A673 (cell line): ENCODE results near the gene CHD9. TPM values are rescaled to one million over a fixed set of nuclear protein-coding genes. Genes with fewer than 3 reads are reported as not detected.
"Not testable (repeated sequence)": the region's sequence is repeated elsewhere in the genome, so short reads cannot be mapped to it uniquely, and the experiment has no call there.

Experiments used
- BruUV-seq: library from RNA; stranded (reverse); fragments of 400-500 nt; replicated peaks from 2 replicates; lab custom pipeline; 2021; lab: Mats Ljungman, UMichigan
- CTCF ChIA-PET: fragments of 300-600 bp; sonication (Branson Sonifier 250); formaldehyde crosslinking; loops from one replicate; lab custom pipeline; 2022; ENCODE audit warnings: antibody characterized with exemption; lab: Charles Lee
- POLR2A ChIA-PET: fragments of 300-600 bp; sonication (Branson Sonifier 250); formaldehyde crosslinking; loops from one replicate; lab custom pipeline; 2022; ENCODE audit warnings: antibody characterized with exemption; ENCODE audit not compliant: low non-redundant PET; lab: Charles Lee
- DNase-seq: peaks from one replicate; pipeline ENCODE4 v3.0.0-alpha.2; 2015; ENCODE audit warnings: low spot score
- H3K27ac ChIP-seq: fragments of 200-600 bp; sonication (generic); 2 replicates; pipeline ENCODE4 v1.5.1; 2016; ENCODE audit warnings: mixed run types, low read depth, mild to moderate bottlenecking, mixed read lengths, antibody characterized with exemption, low read length; ENCODE audit not compliant: poor library complexity, severe bottlenecking
- H3K27me3 ChIP-seq: fragments of 200-600 bp; sonication (generic); replicated peaks from 2 replicates; pipeline ENCODE4 v1.6.1; 2017; ENCODE audit warnings: mixed run types, low read depth, mild to moderate bottlenecking, mixed read lengths, antibody characterized with exemption, low read length; ENCODE audit not compliant: insufficient read depth, poor library complexity
- H3K36me3 ChIP-seq: fragments of 200-600 bp; sonication (generic); 2 replicates; pipeline ENCODE4 v1.6.1; 2016; ENCODE audit warnings: mixed run types, mild to moderate bottlenecking, mixed read lengths, antibody characterized with exemption, low read length; ENCODE audit not compliant: insufficient read depth, poor library complexity, severe bottlenecking
- H3K4me1 ChIP-seq: fragments of 200-600 bp; sonication (generic); 2 replicates; pipeline ENCODE4 v1.6.1; 2017; ENCODE audit warnings: mixed run types, mild to moderate bottlenecking, mixed read lengths, antibody characterized with exemption, low read length; ENCODE audit not compliant: insufficient read depth, poor library complexity, severe bottlenecking
- H3K4me3 ChIP-seq: fragments of 200-600 bp; sonication (generic); 2 replicates; pipeline ENCODE4 v1.5.1; 2016; ENCODE audit warnings: low read depth, mixed run types, mild to moderate bottlenecking, mixed read lengths, low read length; ENCODE audit not compliant: poor library complexity, severe bottlenecking
- H3K9me3 ChIP-seq: fragments of 200-600 bp; sonication (generic); 2 replicates; pipeline ENCODE4 v1.6.1; 2016; ENCODE audit warnings: mixed run types, low read depth, mild to moderate bottlenecking, mixed read lengths, antibody characterized with exemption, low read length; ENCODE audit not compliant: poor library complexity, severe bottlenecking
- EZH2 ChIP-seq: fragments of 200-600 bp; sonication (generic); IDR thresholded peaks from 2 replicates; pipeline ENCODE4 v1.6.1; 2017; ENCODE audit warnings: borderline replicate concordance, low read depth, mild to moderate bottlenecking, mixed read lengths, antibody characterized with exemption, low read length; ENCODE audit not compliant: poor library complexity, severe bottlenecking
- intact Hi-C: fragments of 100-400 bp; cut with micrococcal nuclease; formaldehyde crosslinking; loops from one replicate; pipeline ENCODE4 v1.10.0; 2022; ENCODE audit not compliant: unreplicated experiment
- total RNA-seq: library from RNA; stranded (reverse); gene quantifications from 2 replicates; pipeline ENCODE4 v1.2.3, GENCODE V29; 2021
- TF ChIP-seq, protein P1 (sequence below): fragments of 300-800, 200-600 bp; sonication (generic); conservative IDR thresholded peaks from 2 replicates; pipeline ENCODE4 v1.5.1; 2017; ENCODE audit warnings: low read depth, mild to moderate bottlenecking, antibody characterized with exemption, low read length, moderate library complexity, mixed read lengths

The CHD9 gene
- total RNA-seq, 1 experiment from 2014 or later, result 76.8 TPM

DNA sequence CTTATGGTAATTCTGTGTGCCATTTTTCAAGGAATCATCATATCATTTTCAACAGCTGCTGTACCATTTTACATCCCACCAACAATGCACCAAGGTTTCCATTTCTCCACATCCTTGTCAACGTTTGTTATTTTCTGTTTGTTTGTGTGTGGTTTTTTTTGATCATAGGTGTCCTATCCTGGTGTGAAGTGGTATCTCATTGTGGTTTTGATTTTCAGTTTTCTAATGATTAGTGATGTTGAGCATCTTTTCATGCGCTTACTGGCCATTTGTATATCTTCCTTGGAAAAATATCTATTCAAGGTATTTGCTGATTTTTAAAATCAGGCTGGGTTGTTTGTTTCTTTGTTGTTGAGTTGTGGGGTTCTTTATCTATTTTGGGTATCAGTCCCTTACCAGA, 15.0 kb downstream of the CHD9 start:
- Histone ChIP-seq H3K9me3 (peaks cover 7% of the 10 kb centered on the region), H3K27me3 (no peaks in the 10 kb centered on the region), H3K4me3 (no peak overlapping the region), H3K36me3 (peaks cover 7% of the 10 kb centered on the region), H3K4me1 (peaks cover 30% of the 10 kb centered on the region), H3K27ac (peak overlapping the region; percentile 76)
- ChIA-PET CTCF (no interaction called here), POLR2A (no interaction called here)
- BruUV-seq, result no TSS peak
- TF ChIP-seq, protein P1, sequence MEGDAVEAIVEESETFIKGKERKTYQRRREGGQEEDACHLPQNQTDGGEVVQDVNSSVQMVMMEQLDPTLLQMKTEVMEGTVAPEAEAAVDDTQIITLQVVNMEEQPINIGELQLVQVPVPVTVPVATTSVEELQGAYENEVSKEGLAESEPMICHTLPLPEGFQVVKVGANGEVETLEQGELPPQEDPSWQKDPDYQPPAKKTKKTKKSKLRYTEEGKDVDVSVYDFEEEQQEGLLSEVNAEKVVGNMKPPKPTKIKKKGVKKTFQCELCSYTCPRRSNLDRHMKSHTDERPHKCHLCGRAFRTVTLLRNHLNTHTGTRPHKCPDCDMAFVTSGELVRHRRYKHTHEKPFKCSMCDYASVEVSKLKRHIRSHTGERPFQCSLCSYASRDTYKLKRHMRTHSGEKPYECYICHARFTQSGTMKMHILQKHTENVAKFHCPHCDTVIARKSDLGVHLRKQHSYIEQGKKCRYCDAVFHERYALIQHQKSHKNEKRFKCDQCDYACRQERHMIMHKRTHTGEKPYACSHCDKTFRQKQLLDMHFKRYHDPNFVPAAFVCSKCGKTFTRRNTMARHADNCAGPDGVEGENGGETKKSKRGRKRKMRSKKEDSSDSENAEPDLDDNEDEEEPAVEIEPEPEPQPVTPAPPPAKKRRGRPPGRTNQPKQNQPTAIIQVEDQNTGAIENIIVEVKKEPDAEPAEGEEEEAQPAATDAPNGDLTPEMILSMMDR, result no peak
- TF ChIP-seq EZH2, result no peak
- DNase-seq, result no peak
- intact Hi-C loops, result no loop called here

GRCh38 chr16:53071748-53072301, 17.0 kb downstream of the CHD9 start:
- H3K27ac ChIP-seq, result peak overlapping the region; percentile 76
- peaks cover 13% of the 10 kb centered on the region for H3K36me3 ChIP-seq
- peaks cover 25% of the 10 kb centered on the region for H3K4me1 ChIP-seq
- BruUV-seq, result no TSS peak
- no peak for TF ChIP-seq EZH2
- TF ChIP-seq, protein P1, result no peak
- DNase-seq, result peak; percentile 91
- ChIA-PET POLR2A (no interaction called here), CTCF (no interaction called here)
- intact Hi-C loops, result no loop called here
- H3K27me3 ChIP-seq, result no peaks in the 10 kb centered on the region
- peaks cover 13% of the 10 kb centered on the region for H3K9me3 ChIP-seq
- H3K4me3 ChIP-seq, result peak overlapping the region; percentile 29

DNA sequence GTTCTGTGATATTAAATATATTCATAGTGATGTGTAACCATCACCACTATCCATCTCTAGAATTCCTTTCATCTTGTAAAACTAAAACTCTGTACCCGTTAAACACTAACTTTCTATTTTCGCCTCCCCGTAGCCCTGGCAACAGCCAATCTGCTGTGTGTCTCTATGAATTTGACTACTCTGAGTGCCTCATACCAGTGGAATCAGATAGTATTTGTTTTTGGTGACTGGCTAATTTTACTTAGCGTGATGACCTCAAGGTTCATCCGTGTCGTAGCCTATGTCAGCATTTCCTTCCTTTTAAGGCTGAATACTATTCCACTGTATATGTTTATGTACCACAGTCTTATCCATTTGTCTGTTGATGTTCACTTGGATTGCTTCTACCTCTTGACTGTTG, 18.2 kb downstream of the CHD9 start:
- CTCF ChIA-PET, result no interaction called here
- intact Hi-C loops, result no loop called here

DNA sequence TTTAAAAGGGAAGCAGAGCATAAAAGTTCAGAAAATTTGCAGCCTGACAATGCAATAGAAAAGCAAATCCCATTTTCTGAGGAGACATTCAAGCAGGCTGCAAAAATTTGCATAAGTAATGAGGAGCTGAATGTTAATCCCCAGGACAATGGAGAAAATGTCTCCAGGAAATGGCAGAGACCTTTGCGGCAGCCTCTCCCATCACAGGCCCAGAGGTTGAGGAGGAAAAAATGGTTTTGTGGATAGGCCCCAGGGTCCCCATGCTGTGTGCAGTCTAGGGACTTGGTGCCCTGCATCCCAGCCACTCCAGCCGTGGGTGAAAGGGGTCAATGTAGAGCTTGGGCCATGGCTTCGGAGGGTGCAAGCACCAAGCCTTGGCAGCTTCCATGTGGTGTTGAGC, 19.5 kb downstream of the CHD9 start:
- H3K36me3 ChIP-seq, CTCF ChIA-PET: not testable (repeated sequence)

More for the DNA sequence above, 18.2 kb downstream of the CHD9 start:
- DNase-seq, result no peak
- Histone ChIP-seq H3K27me3 (no peaks in the 10 kb centered on the region), H3K36me3 (peaks cover 12% of the 10 kb centered on the region), H3K27ac (no peak overlapping the region), H3K4me1 (peaks cover 25% of the 10 kb centered on the region), H3K4me3 (no peak overlapping the region), H3K9me3 (peaks cover 13% of the 10 kb centered on the region)
- POLR2A ChIA-PET, result no interaction called here
- no TSS peak for BruUV-seq
- no peak for TF ChIP-seq EZH2
- TF ChIP-seq, protein P1, result no peak

DNA sequence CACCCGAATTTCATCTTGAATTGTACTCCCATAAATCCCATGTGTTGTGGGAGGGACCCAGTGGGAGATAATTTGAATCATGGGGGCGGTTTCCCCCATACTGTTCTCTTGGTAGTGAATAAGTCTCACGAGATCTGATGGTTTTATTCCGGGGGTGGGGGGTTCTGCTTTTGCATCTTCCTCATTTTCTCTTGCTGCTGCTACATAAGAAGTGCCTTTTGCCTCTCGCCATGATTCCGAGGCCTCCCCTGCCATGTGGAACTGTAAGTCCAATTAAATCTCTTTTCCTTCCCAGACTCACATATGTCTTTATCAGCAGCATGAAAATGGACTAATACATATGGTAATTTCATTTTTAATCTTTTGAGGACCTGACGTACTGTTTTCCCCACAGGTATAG, 20.7 kb downstream of the CHD9 start:
- H3K4me3 ChIP-seq, POLR2A ChIA-PET, H3K36me3 ChIP-seq, DNase-seq, intact Hi-C loops, CTCF ChIA-PET, H3K27me3 ChIP-seq, BruUV-seq, H3K27ac ChIP-seq: not testable (repeated sequence)
- H3K4me1 ChIP-seq, result peaks cover 39% of the 10 kb centered on the region
- peaks cover 13% of the 10 kb centered on the region for H3K9me3 ChIP-seq

More for the DNA sequence above, 19.5 kb downstream of the CHD9 start:
- peaks cover 34% of the 10 kb centered on the region for H3K4me1 ChIP-seq
- POLR2A ChIA-PET, intact Hi-C loops, H3K27me3 ChIP-seq, H3K4me3 ChIP-seq, BruUV-seq, H3K27ac ChIP-seq: not testable (repeated sequence)
- peaks cover 13% of the 10 kb centered on the region for H3K9me3 ChIP-seq
- DNase-seq, result peak; percentile 63
